DND-41 (cell line): Measurements from ENCODE around the gene LIPF.

Experiments used
- CTCF ChIP-seq: IDR thresholded peaks from 2 replicates; pipeline ENCODE4 v1.5.1; 2012; ENCODE audit warnings: borderline replicate concordance, low read length, moderate library complexity, mild to moderate bottlenecking; ENCODE audit not compliant: poor library complexity, severe bottlenecking; ENCODE audit errors: extremely low read depth
- EZH2 ChIP-seq: IDR thresholded peaks from 3 replicates; pipeline ENCODE4 v1.6.1; 2012; ENCODE audit warnings: borderline replicate concordance, low read depth, mild to moderate bottlenecking, moderate library complexity, low read length, inconsistent platforms; ENCODE audit not compliant: severe bottlenecking

- TF ChIP-seq CTCF, result no peak
- no peak for TF ChIP-seq EZH2
Measured at GRCh38 chr10:88676283-88677060, 12.2 kb downstream of the LIPF start.
